ENCODE data around the gene SLC16A4. TPM values are rescaled to one million over a fixed set of nuclear protein-coding genes. Genes with fewer than 3 reads are reported as not detected.
"Not testable (repeated sequence)": the region's sequence is repeated elsewhere in the genome, so short reads cannot be mapped to it uniquely, and the experiment has no call there.

The SLC16A4 gene
- total RNA-seq = 10 to 100 TPM in 3 of 9 donors, 1 to 10 TPM in 6; 1.1 to 15.7 (median 4.8) TPM
- polyA plus RNA-seq = 1 to 10 TPM; 2.8 to 4.7 (median 3.2) TPM
- long read RNA-seq, donor 1 = 0 reads
- long read RNA-seq, donor 2 = 0 reads
- long read RNA-seq, donor 3 = 0 reads
- long read RNA-seq, donor 4, partial matches to known transcripts = 0 of 1 reads
- long read RNA-seq, donor 4, other reads (novel, unspliced or antisense) = 1 of 1 reads
- long read RNA-seq, donor 5, partial matches to known transcripts = 0 of 9 reads
- long read RNA-seq, donor 5, other reads (novel, unspliced or antisense) = 1 of 9 reads
- long read RNA-seq, donor 6 = 0 reads
- long read RNA-seq, donor 7 = 0 reads
- long read RNA-seq, donor 8 = 0 reads
- long read RNA-seq, donor 9 = 0 reads
- long read RNA-seq, donor 10 = 0 reads

DNA sequence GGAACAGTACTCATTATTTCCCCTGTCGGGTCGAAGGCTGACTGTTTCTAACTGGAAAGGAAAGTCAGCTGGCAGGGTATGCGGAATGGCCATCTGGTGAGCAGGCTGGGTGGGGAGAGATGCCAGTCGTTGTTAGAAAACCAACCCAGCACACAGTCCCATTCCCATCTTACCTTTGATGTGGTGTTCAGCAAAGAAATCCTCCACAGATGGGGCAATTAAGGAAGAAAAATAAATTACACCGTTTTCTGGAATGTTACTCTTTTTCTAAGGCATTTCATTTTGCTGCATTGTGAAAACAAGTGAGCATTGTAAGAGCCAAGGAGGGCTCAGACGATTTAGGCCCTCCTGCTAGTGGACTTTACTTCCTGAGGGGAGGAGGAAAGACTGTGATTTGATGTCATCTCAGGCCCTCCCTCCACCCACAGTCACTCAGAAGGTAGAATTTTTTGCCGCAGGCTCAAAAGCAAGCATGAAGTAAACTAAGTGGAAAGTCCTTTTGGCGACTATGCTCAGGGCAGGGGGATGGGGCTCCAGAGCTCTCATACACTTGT, at the start of gene SLC16A4:
SLC16A4 (minus strand) TSS at position 335 of the 554 bp plus-strand sequence. CDS start 1,703 bp downstream, outside the sequence.
- no peak for DNase-seq
- no peaks in the 10 kb centered on the region for H3K4me1 ChIP-seq (replicated peaks in 1 of 2)
- H3K27me3 ChIP-seq = no peaks in the 10 kb centered on the region
- no peaks in the 10 kb centered on the region for H3K9me3 ChIP-seq (replicated peaks in 1 of 3)
- H3K4me3 ChIP-seq = peak within 1 kb of the TSS in 1 of 4 donors; percentile 43
- TF ChIP-seq, protein P1, sequence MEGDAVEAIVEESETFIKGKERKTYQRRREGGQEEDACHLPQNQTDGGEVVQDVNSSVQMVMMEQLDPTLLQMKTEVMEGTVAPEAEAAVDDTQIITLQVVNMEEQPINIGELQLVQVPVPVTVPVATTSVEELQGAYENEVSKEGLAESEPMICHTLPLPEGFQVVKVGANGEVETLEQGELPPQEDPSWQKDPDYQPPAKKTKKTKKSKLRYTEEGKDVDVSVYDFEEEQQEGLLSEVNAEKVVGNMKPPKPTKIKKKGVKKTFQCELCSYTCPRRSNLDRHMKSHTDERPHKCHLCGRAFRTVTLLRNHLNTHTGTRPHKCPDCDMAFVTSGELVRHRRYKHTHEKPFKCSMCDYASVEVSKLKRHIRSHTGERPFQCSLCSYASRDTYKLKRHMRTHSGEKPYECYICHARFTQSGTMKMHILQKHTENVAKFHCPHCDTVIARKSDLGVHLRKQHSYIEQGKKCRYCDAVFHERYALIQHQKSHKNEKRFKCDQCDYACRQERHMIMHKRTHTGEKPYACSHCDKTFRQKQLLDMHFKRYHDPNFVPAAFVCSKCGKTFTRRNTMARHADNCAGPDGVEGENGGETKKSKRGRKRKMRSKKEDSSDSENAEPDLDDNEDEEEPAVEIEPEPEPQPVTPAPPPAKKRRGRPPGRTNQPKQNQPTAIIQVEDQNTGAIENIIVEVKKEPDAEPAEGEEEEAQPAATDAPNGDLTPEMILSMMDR (IDR thresholded peaks at IDR 0.05) = no peak
- TF ChIP-seq POLR2A (IDR thresholded peaks at IDR 0.05) = no peak
- intact Hi-C loops (cut with DNase I) = no loop called here
- peak within 1 kb of the TSS in 2 of 5 donors; percentile 32 to 84 for H3K27ac ChIP-seq
- H3K36me3 ChIP-seq (replicated peaks in 1 of 2) = no peaks in the 10 kb centered on the region
- WGBS, 4 donors = 54 to 61% (median 59%) methylated on average over 8 of the region's 8 CpGs

DNA sequence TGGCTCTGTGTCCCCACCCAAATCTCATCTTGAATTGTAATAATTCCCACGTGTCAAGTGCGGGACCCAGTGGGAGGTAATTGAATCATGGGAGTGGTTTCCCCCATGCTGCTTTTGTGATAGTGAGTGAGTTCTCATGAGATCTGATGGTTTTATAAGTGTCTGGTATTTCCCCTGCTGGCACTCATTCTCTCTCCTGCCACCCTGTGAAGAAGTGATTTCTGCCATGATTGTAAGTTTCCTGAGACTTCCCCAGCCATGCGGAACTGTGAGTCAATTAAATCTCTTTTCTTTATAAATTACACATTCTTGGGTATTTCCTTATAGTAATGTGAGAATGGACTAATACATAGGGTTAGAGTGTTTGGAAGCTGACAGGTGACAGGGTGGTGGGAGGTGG, 49.0 kb upstream of the SLC16A4 start:
- DNase-seq; H3K4me1 ChIP-seq (replicated peaks in 1 of 2); H3K4me3 ChIP-seq; intact Hi-C loops (cut with DNase I); H3K9me3 ChIP-seq (replicated peaks in 1 of 3); H3K27me3 ChIP-seq; H3K36me3 ChIP-seq (replicated peaks in 1 of 2): not testable (repeated sequence)
- peak overlapping the region in 1 of 5 donors; percentile 20 for H3K27ac ChIP-seq
- 91 to 99% (median 96%) methylated on average over 3 of the region's 3 CpGs for WGBS, 4 donors

DNA sequence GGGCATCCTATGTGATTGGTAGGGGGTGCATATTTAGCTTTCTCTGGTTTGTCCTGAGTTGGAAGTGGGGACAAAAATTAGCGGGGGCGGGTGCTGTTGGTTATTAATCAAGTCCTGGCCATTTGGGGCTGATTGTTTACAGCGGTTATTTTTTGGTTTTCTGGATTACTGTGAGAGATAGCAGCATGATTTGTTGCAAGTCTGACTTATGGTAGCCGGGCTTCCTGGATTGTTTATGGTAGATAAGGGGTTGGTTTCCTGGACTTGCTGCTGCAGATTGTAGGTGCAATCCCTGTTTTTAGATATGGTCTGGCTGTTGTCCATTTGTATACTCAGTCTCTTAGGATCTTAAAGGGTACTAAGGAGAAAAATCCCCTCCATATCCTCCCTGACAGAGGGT, 48.1 kb upstream of the SLC16A4 start:
- Histone ChIP-seq H3K4me3 (no peak overlapping the region), H3K4me1 (replicated peaks in 1 of 2) (peaks cover 4 to 9% of the 10 kb centered on the region in 2 donors), H3K27me3 (no peaks in the 10 kb centered on the region), H3K36me3 (replicated peaks in 1 of 2) (no peaks in the 10 kb centered on the region), H3K9me3 (replicated peaks in 1 of 3) (no peaks in the 10 kb centered on the region), H3K27ac (no peak overlapping the region)
- DNase-seq = no peak
- TF ChIP-seq POLR2A (IDR thresholded peaks at IDR 0.05) = no peak
- TF ChIP-seq, protein P1 (IDR thresholded peaks at IDR 0.05) = no peak
- WGBS, 4 donors = 65 to 77% (median 73%) methylated on average over 4 of the region's 4 CpGs
- intact Hi-C loops (cut with DNase I) = no loop called here

DNA sequence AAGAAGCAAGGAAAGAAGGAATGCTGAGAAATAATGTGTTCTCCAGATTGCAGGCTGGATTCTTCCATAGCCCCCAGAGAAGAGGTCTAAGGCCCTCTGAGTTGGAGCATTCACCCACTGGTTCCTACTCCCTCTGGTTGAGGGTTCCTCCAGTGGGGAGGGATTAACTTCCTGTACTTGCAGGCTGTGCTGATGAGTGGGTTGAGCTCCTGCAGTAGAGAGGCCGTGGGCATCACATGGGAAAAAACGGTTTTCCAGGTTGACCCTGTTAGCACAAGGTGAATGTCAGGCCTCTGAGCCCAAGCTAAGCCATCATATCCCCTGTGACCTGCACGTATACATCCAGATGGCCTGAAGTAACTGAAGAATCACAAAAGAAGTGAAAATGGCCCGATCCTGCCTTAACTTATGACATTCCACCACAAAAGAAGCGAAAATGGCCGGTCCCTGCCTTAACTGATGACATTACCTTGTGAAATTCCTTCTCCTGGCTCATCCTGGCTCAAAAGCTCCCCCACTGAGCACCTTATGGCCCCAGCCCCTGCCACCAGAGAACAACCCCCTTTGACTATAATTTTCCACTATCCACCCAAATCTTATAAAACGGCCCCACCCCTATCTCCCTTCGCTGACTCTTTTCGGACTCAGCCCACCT, 46.9 kb upstream of the SLC16A4 start:
- H3K36me3 ChIP-seq (replicated peaks in 1 of 2); H3K27me3 ChIP-seq; H3K9me3 ChIP-seq (replicated peaks in 1 of 3); intact Hi-C loops (cut with DNase I); DNase-seq; H3K4me3 ChIP-seq; H3K27ac ChIP-seq: not testable (repeated sequence)
- WGBS, 4 donors = 79 to 86% (median 81%) methylated on average over 9 of the region's 9 CpGs
- peaks cover 4 to 18% of the 10 kb centered on the region in 2 donors for H3K4me1 ChIP-seq (replicated peaks in 1 of 2)

DNA sequence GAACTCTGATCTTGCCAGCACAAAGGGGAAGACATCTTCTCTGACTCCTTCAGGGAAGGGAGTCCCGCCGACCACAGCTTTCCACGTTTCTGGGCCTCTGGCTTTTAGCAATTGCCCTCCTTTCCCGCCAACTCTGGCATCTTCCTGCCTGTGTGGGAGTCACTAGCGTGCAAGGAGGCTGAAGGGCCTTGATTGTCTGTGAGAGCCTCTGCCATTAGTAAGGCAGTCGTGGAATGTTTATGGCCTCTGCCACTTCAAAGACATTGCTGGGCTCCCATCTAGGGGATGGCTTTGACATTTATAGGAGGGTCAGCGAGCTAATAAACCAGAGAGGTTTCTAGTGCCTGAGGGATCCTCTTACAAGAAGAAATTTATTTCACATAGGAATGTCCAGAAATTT, 45.8 kb upstream of the SLC16A4 start:
- H3K4me1 ChIP-seq (replicated peaks in 1 of 2) = peaks cover 4 to 18% of the 10 kb centered on the region in 2 donors
- WGBS, 4 donors = 60 to 73% (median 69%) methylated on average over 7 of the region's 7 CpGs
- intact Hi-C loops (cut with DNase I) = no loop called here
- DNase-seq = peak in 1 of 7 donors; percentile 31
- H3K9me3 ChIP-seq (replicated peaks in 1 of 3) = no peaks in the 10 kb centered on the region
- TF ChIP-seq POLR2A (IDR thresholded peaks at IDR 0.05) = no peak
- TF ChIP-seq, protein P1 (IDR thresholded peaks at IDR 0.05) = no peak
- no peaks in the 10 kb centered on the region for H3K27me3 ChIP-seq
- no peak overlapping the region for H3K4me3 ChIP-seq
- H3K36me3 ChIP-seq (replicated peaks in 1 of 2) = no peaks in the 10 kb centered on the region
- no peak overlapping the region for H3K27ac ChIP-seq
